ENCODE measurements around the gene HDAC6.

The HDAC6 gene

GRCh38 chrX:48801280-48802088 lies at the start of gene HDAC6:
HDAC6 (plus strand) TSS chrX:48802067; CDS start chrX:48802693, 626 bp downstream.
- DNase-seq (ENCODE audit: low read depth), result peak; percentile 99

- no peak for DNase-seq (ENCODE audit: low read depth)
Observed at GRCh38 chrX:48752498-48752897, 49.4 kb upstream of the HDAC6 start.

- no peak for DNase-seq (ENCODE audit: low read depth)
Observed at GRCh38 chrX:48753708-48754228, 48.1 kb upstream of the HDAC6 start.

- no peak for DNase-seq (ENCODE audit: low read depth)
Observed at GRCh38 chrX:48754238-48754637, 47.6 kb upstream of the HDAC6 start.

GRCh38 chrX:48761674-48762471 lies 40.0 kb upstream of the HDAC6 start, which contains the start of gene GLOD5:
GLOD5 (plus strand) TSS chrX:48761747; CDS start chrX:48761791, 44 bp downstream.
- no peak for DNase-seq (ENCODE audit: low read depth)

GRCh38 chrX:48769230-48769629 lies 32.6 kb upstream of the HDAC6 start:
- DNase-seq (ENCODE audit: low read depth), result no peak

GRCh38 chrX:48770296-48770695 lies 31.6 kb upstream of the HDAC6 start:
- no peak for DNase-seq (ENCODE audit: low read depth)

- DNase-seq (ENCODE audit: low read depth), result no peak
Observed at GRCh38 chrX:48772602-48773001, 29.3 kb upstream of the HDAC6 start.

GRCh38 chrX:48776818-48777439 lies 24.9 kb upstream of the HDAC6 start:
- no peak for DNase-seq (ENCODE audit: low read depth)

GRCh38 chrX:48779399-48779798 lies 22.5 kb upstream of the HDAC6 start:
- DNase-seq (ENCODE audit: low read depth), result no peak

- no peak for DNase-seq (ENCODE audit: low read depth)
Observed at GRCh38 chrX:48781705-48782104, 20.2 kb upstream of the HDAC6 start.

GRCh38 chrX:48782216-48782615 lies 19.7 kb upstream of the HDAC6 start:
- DNase-seq (ENCODE audit: low read depth), result no peak

GRCh38 chrX:48782795-48783194 lies 19.1 kb upstream of the HDAC6 start:
- no peak for DNase-seq (ENCODE audit: low read depth)

GRCh38 chrX:48784726-48785125 lies 17.1 kb upstream of the HDAC6 start:
- no peak for DNase-seq (ENCODE audit: low read depth)

- DNase-seq (ENCODE audit: low read depth), result no peak
Observed at GRCh38 chrX:48785186-48785539, 16.7 kb upstream of the HDAC6 start.

GRCh38 chrX:48785540-48786214 lies 16.2 kb upstream of the HDAC6 start:
- no peak for DNase-seq (ENCODE audit: low read depth)

GRCh38 chrX:48786341-48786800 lies 15.5 kb upstream of the HDAC6 start, which contains the start of gene GATA1:
GATA1 (plus strand) TSS chrX:48786590; CDS start chrX:48791110, 4,520 bp downstream.
- no peak for DNase-seq (ENCODE audit: low read depth)

GRCh38 chrX:48786825-48787504 lies 14.9 kb upstream of the HDAC6 start:
- DNase-seq (ENCODE audit: low read depth), result no peak

- DNase-seq (ENCODE audit: low read depth), result no peak
Observed at GRCh38 chrX:48787505-48788443, 14.1 kb upstream of the HDAC6 start.
